Activated T-helper 1 cell treated with Interleukin-2 at 50 U/mL for 16 hours (primary cell): ENCODE results near the gene KCNH1.

Experiments
- DNase-seq: peaks from one replicate; pipeline ENCODE4 v3.0.0-alpha.2; 2020; ENCODE audit warnings: low read depth

KCNH1 gene

GRCh38 chr1:210755991-210756659 is 377.8 kb downstream of the KCNH1 start:
- no peak for DNase-seq

- no peak for DNase-seq
Measured at GRCh38 chr1:210754878-210755665, 378.9 kb downstream of the KCNH1 start.

DNA sequence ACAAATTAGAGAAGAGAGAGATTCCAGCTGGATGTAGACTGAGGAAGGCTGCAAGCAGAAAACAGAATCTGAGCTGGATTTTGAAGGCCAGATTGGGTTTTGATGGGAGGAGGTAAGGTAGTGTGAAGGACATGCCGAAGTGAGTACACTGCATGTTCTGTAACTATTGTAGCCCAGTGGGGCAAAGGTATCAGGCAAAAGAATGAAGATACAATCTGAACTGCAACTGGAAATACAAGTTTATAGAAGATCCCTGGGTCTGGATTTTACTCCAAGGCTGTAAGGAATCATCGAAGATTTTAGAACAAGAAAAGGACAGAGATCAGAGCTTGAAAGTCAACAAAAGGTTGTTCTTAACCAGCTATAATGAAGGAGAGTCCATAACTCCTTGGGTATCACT is 382.0 kb downstream of the KCNH1 start:
- DNase-seq: no peak

DNA sequence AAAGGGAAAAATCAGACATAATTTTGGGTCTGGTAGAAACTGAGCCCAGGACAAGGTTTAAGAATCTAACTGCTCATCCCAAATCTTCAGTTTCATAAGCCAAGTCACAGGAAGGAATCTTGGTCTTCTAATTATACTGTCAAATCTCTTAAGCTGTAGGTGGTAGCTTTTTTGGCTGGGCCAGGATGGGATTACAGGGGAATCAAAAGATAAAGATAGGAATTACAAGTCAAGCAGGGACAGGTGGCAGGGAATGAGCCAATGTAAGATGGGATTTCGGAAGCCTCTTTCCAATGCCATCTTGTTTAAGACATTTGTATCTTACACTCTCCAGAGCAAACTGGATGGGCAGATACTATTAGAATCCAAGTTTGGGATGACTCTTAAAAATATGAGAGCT is 383.5 kb downstream of the KCNH1 start:
- DNase-seq: no peak

DNA sequence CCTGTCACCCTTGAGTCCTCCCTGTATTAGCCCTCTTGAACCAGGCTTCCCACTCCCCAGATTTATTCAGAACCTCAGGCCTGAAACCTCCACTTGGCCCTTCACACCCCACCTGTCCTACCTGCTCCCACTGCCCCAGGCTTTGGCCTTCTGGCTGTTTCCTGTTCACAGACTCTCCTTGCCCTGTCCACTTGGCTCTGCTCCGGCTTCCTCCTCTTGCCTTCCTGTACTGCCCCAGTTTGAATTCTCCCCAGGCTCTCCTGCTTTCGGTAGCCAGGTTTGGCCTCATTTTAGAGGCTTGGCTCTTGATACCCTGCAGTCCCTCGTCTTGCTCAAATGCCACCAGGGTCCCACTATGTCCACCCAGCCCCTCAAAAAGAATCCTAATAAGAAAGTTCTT is 385.2 kb downstream of the KCNH1 start:
- no peak for DNase-seq

- DNase-seq: no peak
Measured at GRCh38 chr1:210747890-210748289, 386.1 kb downstream of the KCNH1 start.

- no peak for DNase-seq
Measured at GRCh38 chr1:210747112-210747511, 386.8 kb downstream of the KCNH1 start.

DNA sequence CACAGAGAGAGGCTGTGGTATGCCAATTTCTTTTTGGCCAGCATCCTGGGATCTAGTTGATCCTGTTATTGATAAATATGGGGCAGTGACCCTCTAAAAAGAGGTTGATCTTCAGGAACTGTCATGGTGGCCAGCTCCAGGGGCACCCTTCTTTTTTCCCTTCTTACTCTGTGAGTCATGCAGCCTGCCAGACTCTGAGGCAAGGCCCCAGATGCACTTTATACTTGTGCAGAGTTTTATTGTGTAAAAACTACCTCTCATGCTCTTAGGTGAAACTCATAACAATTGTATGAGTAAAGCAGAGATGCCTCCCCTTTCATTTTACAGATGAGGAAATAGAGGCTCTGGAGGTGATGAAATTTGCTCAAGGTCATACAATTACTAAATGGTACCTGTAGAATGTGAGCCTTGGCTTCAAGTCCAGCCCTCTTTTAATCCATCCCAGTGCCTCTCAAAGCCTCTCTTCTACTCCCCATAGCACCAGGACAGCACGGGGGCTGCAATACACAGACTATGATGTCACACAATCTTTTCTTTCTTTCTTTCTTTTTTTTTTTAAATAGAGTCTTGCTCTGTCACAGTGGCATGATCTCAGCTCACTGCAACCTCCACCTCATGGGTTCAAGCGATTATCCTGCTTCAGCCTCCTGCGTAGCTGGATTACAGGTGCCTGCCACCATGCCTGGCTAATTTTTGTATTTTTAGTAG is 387.8 kb downstream of the KCNH1 start:
- DNase-seq: no peak

GRCh38 chr1:210743038-210743437 is 390.9 kb downstream of the KCNH1 start:
- no peak for DNase-seq

GRCh38 chr1:210741564-210741963 is 392.4 kb downstream of the KCNH1 start:
- DNase-seq: no peak

DNA sequence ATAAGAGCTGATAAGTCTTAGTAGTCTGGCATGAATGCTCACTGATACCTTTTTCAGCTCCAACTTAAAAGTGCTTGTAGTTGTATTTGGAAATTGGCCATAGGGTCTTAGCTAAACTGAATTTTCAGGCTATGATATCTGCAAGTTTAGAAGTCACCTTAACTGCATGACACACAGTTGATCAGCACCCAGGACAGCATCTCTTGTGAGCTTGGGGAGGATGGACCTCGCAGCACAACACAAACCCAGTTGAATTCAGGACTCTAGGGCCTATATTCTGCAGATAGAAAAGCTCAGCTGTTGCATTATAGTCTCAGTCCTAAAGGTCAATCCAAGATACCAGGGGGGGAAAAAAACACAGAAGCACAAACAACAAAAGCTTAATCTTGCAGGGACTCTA is 394.3 kb downstream of the KCNH1 start:
- DNase-seq: no peak

DNA sequence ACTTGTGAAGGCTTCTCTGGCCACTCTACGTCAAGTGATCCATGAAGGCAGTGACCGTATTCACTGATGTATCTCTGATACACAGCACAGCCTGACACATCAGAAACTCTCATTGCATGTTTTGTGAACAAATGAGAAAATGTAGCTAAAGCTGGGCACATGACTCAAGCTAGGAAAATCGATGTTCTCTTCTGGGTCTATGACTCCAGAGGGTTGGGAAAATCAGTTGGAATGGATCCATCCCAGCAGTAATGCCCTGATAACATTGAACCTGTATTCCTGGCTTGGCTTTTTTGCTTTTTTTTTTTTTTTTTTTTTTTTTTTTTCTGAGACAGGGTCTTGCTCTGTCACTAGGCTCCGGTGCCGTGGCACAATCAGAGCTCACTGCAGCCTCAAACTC is 395.7 kb downstream of the KCNH1 start:
- DNase-seq: no peak

DNA sequence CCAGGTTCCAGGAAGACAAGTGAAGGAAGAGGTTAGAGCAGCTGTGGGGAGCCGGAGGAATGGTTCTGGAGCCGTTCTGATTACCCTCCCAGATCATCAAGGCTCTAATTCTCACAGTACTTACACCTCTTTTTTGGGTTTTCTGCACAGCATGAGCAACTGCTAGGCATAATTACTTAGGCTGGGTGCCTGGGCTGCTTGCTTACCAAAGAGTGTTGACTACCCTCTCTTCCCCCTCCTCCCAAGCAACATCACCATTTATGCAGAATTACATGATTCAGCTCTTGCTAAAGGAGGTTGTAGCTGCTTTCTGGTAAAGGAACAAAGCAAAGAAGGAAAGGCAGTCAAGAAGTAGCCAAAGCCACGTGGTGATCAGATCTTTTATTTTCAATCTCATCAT is 397.2 kb downstream of the KCNH1 start:
- no peak for DNase-seq

- no peak for DNase-seq
Measured at GRCh38 chr1:210731597-210731996, 402.4 kb downstream of the KCNH1 start.

DNA sequence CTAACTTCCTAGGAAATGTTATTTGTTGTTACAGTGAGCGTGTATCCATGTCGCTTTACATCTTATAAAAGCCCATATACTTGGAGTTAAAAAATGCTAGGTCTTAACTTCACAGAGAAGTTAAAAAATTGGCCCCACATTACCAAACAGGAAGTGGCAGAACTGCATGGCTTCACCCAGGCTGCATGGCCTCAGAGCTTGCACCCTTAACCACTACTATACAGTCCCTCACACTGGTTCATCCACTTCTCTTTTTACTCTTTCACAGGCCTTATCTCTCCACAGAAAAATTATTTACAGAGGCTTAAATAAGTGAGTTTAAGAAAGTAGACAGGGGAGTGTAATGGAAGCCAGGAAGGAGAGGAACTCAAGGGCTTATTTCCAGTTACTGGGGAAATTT is 402.8 kb downstream of the KCNH1 start:
- DNase-seq: no peak

- no peak for DNase-seq
Measured at GRCh38 chr1:210730023-210730422, 403.9 kb downstream of the KCNH1 start.

GRCh38 chr1:210728437-210729149 is 405.4 kb downstream of the KCNH1 start:
- no peak for DNase-seq

DNA sequence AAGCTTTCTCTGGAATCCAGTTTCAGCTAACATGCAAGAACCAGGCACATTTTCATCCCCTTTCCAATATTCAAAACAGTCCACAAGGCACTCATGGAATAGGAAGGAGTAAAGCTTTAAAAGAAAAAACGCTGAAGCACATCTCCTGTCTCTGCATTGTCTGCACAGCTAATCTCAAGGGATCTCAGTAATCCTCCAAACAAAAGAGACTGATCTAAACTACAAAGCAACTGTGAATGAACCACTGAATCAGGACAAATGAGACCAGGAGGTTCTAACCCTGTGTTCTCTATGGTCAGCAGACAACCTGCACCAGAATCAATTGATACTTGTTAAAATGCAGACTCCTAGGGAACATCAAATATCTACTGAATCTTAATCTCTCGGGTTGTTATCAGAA is 406.2 kb downstream of the KCNH1 start:
- DNase-seq: no peak

DNA sequence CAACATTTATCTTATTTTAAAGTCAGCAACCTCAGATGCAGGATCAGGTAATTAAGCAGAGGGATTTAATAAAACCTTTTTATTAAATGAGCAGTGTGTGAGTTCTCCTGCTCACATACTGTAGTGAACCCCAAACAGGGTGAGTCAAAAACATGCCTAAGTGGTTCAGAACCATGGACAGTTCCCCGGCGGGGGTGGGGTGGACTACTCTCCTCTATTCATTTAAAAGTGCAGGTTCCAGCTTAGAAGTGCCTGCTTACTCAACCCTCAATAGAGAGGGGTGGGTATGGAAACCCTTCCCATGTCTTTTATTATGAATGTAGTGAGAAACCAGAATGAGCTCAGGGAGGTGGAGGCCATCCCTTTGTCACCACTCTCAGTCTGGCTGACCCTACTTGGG is 407.3 kb downstream of the KCNH1 start:
- no peak for DNase-seq

- no peak for DNase-seq
Measured at GRCh38 chr1:210724768-210725167, 409.2 kb downstream of the KCNH1 start.

DNA sequence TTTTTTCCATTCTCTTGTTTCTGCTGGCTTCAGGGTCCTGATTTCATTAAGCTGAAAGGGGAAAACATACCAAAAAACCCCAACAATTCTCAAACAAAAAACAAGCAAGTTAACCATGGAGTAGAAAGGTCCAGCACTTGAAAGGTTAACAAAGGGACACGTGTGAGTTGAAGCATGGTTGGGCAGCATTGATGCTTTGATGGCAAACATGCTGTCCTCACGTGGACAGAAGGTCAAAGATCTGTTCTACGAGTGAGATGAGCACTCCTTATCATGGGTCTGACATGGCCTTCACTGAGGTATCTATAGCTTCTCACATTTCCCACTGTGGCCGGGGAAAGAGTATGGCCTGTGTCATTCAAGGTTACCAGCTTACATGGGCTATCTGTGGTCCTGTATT is 410.3 kb downstream of the KCNH1 start:
- DNase-seq: no peak

- DNase-seq: no peak
Measured at GRCh38 chr1:210722410-210723081, 411.4 kb downstream of the KCNH1 start.
